ENCODE measurements around the gene ABL1.

- TF ChIP-seq BHLHE40 (IDR thresholded peaks at IDR 0.05; ENCODE audit: borderline replicate concordance): no peak
- TF ChIP-seq ZNF384 (IDR thresholded peaks at IDR 0.05): no peak
- TF ChIP-seq NFRKB (IDR thresholded peaks at IDR 0.05): no peak
These were observed 29.5 kb downstream of the ABL1 start for GRCh38 chr9:130864541-130864940.
